A549 (cell line): ENCODE data around the gene ANK3.

ENCODE experiments used
- BHLHE40 ChIP-seq: IDR thresholded peaks from 2 replicates; pipeline ENCODE4 v1.6.1; 2012; ENCODE audit warnings: low read depth, low read length, inconsistent platforms
- CEBPB ChIP-seq, 2 experiments: fragments of >200 bp in 1 of 2; sonication (Bioruptor Twin) in 1 of 2; formaldehyde crosslinking in 1 of 2; IDR thresholded peaks; 2 replicates each; pipeline ENCODE4 v1.6.1; 2012 to 2016
- CTCF ChIP-seq: fragments of >200 bp; sonication (Bioruptor Twin); formaldehyde crosslinking; IDR thresholded peaks from 3 replicates; pipeline ENCODE4 v1.5.1; 2016
- ESRRA ChIP-seq: fragments of 150-350 bp; IDR thresholded peaks from 2 replicates; pipeline ENCODE4 v1.6.1; 2014; ENCODE audit warnings: mild to moderate bottlenecking, low read length, borderline replicate concordance
- JUNB ChIP-seq: fragments of >200 bp; sonication (Bioruptor Twin); formaldehyde crosslinking; IDR thresholded peaks from 2 replicates; pipeline ENCODE4 v1.6.1; 2016
- MAFK ChIP-seq: fragments of 450-650 bp; IDR thresholded peaks from 2 replicates; pipeline ENCODE4 v1.6.1; 2014; ENCODE audit not compliant: partially characterized antibody
- MAZ ChIP-seq: fragments of 150-350 bp; IDR thresholded peaks from 2 replicates; pipeline ENCODE4 v1.6.1; 2014; ENCODE audit warnings: antibody characterized with exemption, low read depth, low read length, borderline replicate concordance
- MYC ChIP-seq: IDR thresholded peaks from 2 replicates; pipeline ENCODE4 v1.6.1; 2012; ENCODE audit warnings: mild to moderate bottlenecking, inconsistent platforms, low read length, improper control_type of control experiment, borderline replicate concordance
- POLR2A ChIP-seq: IDR thresholded peaks from 2 replicates; pipeline ENCODE4 v1.6.1; 2012; ENCODE audit warnings: mild to moderate bottlenecking, low read length
- RFX5 ChIP-seq: fragments of 450-650 bp; IDR thresholded peaks from 2 replicates; pipeline ENCODE4 v1.7.1; 2014; ENCODE audit warnings: antibody characterized with exemption, mild to moderate bottlenecking, moderate library complexity
- SREBF2 ChIP-seq: fragments of 450-650 bp; IDR thresholded peaks from 2 replicates; pipeline ENCODE4 v1.6.1; 2014; ENCODE audit warnings: mild to moderate bottlenecking, moderate library complexity
- USF2 ChIP-seq: fragments of 450-650 bp; IDR thresholded peaks from 2 replicates; pipeline ENCODE4 v1.6.1; 2014; ENCODE audit warnings: antibody characterized with exemption

- TF ChIP-seq SREBF2 (no peak), JUNB (no peak), CEBPB (IDR thresholded peaks at IDR 0.05) (no peak), CTCF (no peak), USF2 (no peak), ESRRA (no peak), RFX5 (no peak), BHLHE40 (no peak), MAZ (no peak), POLR2A (no peak), MAFK (no peak), MYC (no peak)
Measured at GRCh38 chr10:60406182-60406581, 16.5 kb upstream of the ANK3 start.
